Stimulated activated CD8-positive, alpha-beta memory T cell treated with anti-CD3 and anti-CD28 coated beads, Interleukin-7, amount 100 ng/mL, for 48 hours (primary cell): ENCODE data around the gene RGS11.

Source experiments
- DNase-seq, 2 donors: peaks; one replicate each; pipeline ENCODE4 v3.0.0-alpha.2; 2020; ENCODE audit warnings: low read depth in 1 of 2; ENCODE audit errors: extremely low read depth in 1 of 2

Gene RGS11

DNA sequence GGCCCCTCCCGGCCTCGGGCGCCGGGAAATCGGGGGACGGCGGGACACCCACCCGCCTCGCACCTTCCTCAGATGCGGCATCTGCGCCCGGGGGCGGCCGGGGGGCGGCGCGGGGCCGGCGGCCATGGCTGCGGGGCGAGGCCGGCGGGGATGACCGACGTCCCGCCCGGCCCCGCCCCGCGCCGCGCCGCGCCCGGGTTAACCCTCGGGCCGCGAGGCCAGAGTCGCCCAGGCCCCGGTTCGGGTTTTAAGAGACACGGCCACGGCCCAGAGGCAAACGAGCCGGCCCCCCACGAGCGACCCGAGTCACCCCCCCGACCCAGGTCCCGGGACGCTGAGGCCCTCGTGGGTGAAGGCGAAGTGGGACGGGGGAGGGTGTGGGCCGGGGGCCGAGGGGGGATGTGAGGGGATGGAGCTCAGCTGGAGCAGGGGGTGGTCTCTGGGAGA lies at the start of gene RGS11:
Gene RGS11 (minus strand): TSS at position 159 of the 447 bp plus-strand sequence. CDS start 33 bp downstream, at position 126.
- no peak for DNase-seq

DNA sequence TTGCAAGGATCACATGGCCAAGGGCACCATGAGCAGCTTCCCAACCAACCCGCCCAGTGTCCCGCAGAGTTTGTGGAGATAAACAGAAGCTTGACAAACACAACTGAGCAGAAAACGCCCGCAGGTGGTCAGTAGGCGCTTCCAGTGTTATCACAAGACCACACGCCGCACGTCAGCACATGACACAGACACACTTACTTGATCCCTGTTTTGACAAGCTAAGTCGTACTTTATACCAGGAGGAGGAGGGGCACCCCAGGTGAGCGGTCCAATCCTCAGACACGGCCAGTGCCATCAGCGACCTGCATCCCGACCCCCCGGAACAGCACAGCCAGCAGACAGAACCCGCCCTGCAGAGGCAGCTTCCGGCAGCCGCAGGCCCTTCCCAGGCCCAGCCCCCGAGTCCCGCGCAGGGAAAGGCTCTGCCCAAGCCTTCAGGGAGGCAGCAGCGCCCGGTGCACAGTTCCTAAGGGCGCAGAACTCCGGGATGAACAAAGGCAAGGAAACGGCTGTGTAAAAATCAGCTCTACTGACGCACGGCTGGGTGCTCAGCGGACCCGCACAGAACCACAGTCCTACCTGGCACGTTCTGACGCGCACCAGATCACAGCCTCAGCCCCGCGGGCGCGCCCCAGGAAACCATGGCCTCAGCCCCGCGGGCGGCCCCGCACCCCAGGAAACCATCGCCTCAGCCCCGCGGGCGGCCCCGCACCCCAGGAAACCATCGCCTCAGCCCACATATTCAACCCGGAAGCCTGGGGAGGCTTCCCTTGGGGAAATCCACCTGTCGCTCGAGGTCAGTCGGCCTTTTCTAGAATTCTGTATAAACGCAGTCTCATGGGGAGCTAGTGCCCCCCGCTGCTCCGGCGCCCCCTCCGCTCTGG lies 48.9 kb upstream of the RGS11 start:
- DNase-seq = peak in 1 of 2 donors; percentile 32

DNA sequence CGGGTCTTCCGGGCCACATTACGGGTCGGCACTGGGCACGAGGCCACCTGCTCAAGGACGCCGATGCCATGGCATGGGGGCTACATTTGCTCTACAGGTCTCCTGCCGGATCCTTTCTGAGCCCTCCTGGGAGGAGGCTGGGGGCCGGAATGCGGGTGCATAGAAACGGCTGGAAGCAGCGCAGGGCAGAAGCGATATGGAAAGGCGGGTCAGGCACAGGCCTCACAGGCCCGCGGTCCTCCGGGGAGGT lies 48.4 kb upstream of the RGS11 start:
- no peak for DNase-seq

DNA sequence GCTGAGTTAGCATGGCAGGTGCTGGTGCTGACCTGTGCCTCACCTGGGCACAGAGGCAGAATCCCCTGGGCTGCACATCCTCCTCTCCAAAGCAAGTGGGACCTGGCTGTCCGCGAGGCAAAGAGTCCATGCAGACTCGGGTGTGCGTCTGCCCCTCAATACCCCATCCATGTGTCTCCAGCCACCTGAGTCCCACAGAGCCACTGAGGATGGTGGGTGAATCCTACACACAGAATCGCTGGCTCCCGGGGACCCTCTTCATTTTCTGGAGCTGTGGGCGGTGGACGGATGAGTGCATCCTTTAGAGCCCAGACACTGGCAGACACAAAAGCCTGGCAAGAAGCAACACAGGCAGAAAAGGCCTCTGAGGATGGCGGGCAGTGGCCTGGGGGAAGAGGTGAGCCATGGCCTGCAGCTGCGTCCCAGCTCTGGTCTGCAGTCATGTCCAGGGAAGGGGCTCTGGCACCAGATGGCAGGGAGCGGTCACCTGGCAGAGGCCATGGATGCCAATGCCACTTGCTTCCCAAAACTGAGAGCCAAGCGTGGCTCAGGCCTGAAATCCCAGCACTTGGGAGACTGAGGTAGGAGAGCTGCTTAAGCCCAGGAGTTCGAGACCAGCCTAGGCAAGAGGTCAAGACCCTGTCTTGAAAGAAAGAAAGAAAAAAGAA lies 46.9 kb upstream of the RGS11 start:
- DNase-seq = no peak

DNA sequence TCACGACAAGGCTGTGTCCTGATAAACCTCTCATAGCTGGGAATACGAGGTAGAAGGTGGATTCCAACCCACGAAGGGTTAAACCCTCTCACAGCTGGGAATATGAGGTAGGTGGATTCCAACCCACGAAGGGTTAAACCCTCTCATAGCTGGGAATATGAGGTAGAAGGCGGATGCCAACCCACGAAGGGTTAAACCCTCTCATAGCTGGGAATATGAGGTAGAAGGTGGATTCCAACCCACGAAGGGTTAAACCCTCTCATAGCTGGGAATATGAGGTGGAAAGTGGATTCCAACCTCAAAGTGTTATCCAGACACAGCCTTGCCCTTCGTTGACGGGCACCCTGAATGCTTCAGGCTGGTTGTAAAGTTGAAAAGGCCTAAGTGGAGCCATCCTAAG lies 45.8 kb upstream of the RGS11 start:
- no peak for DNase-seq

DNA sequence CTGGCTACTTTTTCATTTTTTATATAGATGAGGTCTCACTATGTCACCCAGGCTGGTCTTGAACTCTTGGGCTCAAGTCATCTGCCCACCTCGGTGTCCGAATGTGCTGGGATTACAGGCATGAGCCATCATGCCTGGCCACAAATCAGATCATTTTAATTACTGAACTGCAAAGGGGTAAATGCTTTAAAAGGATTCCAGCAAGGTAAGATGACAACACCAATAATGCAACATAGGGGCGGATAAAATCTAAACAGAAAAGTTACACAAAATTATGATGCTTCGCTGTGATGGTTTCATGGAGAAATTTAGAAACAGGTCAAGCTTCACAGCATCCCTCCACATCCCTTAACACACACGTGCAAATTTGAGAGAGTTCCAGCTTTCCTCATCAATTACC lies 44.5 kb upstream of the RGS11 start:
- DNase-seq = no peak

DNA sequence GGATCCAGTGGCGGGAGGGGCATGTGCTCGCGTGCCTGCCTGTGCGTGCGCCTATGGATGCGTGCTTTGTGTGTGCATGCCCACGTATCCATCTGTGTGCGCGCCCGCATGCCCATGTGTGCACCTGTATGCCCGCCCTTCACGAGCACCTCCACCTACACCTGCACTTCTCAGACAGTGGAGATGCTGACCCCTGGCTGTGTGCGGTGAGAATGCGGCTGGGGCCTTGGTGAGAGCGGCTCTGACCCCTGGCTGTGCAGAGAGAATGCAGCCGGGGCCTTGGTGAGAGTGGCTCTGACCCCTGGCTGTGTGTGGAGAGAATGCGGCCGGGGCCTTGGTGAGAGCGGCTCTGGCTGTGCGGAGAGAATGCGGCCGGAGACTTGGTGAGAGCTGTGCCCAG lies 42.9 kb upstream of the RGS11 start:
- DNase-seq = no peak

DNA sequence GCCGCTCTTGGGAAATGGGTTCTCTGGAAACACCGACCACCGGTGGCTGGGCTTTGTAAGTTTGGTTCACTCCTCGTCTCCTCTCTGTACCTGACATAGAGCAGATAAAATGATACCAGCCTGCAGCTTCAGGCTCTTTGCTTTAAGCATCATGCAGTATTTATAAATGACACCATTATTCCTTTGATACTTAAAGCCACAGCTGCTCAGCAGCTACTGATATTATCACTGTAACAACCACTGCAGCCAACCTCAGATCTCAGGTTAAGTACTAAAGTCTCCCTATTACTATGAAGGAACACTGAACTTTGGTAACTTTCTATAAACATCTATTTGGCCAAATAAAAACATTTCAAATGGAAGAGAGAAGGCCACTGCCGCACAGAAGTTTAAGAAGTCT lies 41.8 kb upstream of the RGS11 start:
- no peak for DNase-seq

DNA sequence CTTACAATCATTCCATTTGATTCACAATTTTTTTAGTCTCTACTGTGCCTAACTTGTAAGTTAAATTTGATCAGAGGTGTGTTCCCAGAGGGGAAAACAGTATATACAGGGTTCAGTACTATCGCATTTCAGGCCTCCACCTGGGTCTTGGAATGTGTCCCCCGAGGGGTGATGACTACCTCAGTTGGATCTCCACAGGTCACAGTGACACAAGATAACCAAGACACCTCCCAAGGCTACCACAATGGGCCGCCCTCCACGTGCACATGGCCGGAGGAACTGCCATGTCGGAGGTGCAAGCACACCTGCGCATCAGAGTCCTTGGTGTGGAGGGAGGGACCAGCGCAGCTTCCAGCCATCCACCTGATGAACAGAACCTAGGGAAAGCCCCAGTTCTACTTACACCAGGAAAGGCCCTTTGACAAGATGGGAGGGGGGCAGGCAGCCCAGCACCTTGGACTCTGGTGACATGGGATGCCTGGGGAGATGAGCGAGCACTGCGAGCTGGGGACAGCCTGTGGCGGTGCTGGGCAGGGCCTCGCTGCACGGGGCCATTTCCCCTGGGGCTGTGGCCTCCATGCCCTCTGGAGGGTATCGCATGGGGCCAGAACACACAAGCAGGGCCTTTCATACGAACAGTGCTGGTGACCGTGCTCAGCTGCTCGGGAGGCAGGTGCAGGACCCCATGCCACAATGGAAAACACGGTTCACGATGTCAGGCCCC lies 41.2 kb upstream of the RGS11 start:
- no peak for DNase-seq

DNA sequence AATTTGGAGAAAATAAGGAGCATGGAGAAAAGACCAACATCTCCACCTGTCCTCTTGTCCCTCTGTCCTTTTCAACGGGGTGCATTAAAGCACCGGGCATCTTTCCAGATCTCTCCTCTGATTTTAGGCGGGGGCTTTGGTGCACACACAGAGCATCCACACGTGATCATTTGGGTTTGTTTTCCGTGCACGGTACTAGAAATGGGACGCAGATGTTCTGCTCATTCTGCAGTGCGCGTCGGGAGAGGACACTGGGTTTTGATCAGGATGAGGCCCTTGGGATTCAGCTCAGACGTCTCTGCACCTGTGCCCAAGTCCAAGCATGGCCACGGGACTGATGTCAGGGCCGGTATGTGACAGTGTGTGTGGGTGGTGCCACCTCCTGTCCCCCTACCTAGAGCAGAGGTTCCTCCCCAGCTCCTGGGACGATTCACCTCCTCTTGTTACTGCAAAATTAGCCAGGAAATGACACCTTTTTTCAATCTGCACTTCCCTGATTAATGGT lies 39.1 kb upstream of the RGS11 start:
- DNase-seq = no peak

DNA sequence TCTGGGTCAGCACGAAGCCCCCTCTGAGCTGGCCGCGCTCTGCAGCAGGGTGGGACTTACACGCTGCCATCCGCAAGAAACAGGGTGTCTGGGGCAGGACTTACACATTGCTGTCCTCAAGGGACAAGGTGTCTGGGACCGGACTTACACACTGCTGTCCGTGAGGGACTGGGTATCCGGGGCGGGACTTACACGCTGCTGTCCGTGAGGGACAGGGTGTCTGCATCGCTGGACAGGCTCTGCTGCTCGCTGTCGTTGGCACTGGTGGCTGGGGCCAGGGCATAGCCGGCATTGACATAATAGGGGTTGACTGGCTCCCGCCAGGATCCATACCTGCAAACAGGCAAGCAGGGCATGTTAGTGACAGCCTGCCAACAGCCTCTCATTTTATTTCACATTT lies 38.6 kb upstream of the RGS11 start:
- no peak for DNase-seq

DNA sequence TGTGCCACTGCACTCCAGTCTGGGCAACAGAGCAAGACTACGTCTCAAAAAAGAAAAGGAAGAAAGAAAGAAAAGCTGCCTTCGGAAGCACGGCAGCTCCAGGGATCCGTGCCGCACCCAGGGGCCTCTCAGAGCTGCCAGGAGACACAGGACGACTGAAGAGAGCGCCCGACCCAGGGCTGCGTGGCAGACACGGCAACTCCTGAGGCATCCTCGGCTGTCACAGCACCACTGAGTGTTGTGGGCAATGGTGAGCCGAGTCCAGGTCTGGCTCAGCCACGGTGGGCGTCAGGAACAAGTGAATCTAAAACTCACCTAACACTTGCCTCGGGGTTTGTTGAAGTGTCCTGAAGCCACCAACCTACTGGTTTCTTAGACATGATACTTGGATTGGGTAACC lies 36.0 kb upstream of the RGS11 start:
- DNase-seq = no peak

DNA sequence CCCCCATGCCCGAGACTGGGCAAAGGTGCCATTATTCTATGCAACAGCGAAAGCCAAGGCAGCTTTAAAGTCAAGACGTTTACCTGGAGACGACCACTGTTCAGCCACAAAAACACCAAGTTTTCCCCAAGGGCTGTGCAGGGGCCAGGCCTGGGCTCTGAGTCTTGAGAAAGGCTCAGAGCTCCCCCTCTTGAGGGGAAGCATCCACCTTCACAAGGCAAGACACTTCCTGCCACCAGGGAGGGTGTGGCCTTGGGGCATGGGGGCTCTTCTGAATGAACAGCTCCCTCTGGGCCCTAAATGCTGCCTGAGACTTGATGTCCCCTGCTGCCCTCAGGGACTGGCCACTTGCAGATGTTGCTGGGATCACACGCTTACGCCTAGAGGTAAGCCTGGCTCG lies 33.7 kb upstream of the RGS11 start:
- no peak for DNase-seq

DNA sequence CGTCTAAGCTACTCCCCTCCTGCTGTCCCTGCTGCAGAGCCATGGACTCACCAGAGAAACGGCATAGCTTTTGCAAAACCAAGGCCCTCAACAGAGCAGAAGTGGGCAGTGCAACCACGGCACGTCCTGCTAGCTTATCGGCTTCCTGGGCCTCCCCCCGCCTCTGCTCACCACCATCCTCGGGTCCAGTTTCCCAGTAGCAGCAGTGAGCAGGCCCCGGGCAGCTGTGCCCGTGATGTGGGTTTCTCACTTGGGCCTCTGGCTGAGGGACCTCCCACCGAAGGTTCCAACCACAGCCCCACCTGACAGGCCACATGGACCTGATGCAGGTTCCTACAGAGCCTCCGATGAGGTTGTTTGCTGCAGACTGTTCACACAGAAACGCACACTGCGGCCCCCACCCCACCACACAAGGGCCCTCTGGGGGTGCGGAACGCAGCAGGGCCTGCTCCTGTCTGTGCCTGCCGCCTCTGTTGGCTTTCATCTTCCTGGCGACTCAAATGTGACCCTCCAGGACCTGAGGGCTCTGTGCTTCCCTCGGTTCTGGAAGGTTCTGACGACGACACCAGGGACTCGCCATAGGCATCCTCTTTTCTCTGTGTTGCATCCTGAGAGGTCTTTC lies 32.1 kb upstream of the RGS11 start:
- no peak for DNase-seq

DNA sequence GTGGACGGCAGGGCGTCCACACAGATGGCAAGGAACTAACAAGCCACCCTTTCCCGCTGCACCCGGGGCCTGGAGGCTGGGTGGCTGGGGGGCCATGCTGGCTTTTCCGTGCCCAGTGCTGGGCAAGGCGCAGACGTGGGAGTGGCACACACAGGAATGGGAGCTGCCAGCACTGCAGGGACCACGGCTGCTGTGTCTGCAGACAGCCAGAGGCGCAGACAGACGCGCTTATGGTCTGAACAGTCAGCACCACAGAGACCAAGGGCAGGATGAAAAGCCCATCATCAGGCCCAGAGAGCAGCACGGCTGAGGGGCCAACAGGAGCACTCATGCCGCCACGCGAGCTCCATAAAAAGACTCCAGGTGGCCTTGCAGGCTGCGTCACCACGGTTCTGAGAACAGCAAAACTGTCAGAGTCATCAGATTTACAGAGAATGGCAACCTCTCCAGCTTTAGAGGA lies 31.2 kb upstream of the RGS11 start:
- DNase-seq = no peak

DNA sequence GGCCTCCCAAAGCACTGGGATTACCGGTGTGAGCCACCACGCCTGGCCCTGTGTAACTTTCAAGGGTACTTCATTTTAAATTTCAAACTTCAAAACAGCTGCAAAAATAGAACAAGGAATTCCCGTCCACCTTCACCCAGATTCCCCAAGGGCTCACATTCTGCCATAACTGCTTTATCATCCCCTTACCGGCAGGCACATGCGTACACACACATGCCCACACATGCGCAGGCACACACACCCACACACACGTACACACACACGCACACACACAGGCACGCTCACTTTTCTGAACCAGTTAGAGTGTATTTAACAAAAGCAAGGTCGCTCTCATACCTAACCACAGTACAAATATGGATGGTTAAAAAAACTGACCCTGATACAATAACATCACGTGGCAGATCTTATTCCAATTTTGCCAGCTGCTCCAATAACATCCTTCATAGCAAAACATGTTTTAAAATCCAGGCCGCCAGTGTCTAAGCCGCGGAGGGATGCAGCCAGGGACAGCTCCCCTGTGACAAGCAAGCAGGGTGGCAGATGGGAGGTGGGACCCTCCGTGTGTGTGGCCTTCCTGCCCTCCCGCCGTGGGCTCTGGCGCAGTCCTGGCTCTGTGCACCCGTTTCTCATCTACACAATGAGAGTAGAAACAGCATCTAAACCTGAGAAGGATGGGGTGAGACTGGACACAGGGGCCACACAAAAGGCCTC lies 30.3 kb upstream of the RGS11 start:
- DNase-seq = no peak

DNA sequence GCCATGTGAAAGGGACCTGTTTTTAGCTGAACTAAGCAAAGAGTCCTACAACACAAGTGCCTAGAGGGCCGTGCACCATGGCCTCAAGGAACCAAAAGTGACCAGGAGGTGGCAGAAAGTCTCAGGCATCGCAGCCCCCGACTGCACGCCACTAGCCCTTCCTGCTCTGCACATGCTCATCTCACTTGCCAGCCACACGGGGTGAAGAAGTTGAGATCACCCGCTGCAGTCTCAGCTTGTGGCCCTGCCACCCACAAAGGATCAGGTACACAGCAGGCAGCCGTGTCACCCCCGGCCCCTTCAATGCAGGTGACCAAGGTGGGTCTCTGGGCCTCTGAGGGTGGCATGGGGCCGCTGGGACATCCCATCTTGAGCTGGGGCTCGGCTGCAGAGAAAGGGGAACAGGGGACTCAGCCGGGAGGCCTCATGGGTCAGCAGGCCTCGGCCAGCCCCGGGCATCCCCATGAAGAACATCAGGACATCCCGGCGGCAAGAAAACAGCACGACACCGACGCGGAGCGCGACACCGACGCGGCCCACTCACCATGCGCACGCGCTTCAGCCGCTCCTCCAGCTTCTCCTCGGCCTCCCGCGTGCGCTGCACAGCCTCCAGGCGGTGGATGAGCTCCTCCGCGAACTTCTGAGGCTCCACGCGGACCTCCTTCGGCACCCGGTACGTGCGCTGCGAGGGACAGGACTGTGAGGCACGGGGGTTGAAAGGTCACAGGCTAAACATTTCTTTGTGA lies 28.2 kb upstream of the RGS11 start:
- DNase-seq = no peak

DNA sequence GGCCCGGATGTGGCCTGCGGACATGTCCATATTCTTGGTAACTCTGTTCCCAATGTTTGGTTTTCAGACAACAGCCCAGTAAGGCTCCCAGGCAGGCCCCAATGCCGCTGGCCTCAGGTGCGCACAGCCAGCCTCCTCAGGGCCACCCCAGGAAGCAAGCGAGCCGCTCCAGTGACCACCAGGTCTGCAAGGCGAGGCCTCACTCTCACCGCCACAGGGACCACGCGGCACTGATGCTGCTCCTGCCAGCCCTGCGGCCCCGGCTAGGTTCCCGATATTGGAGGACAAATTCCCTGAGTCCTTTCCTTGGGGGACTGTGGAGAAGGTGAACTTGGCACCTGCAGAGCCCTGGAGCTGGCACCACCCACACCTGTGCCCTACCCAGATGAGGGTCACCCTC lies 26.2 kb upstream of the RGS11 start:
- DNase-seq = no peak

DNA sequence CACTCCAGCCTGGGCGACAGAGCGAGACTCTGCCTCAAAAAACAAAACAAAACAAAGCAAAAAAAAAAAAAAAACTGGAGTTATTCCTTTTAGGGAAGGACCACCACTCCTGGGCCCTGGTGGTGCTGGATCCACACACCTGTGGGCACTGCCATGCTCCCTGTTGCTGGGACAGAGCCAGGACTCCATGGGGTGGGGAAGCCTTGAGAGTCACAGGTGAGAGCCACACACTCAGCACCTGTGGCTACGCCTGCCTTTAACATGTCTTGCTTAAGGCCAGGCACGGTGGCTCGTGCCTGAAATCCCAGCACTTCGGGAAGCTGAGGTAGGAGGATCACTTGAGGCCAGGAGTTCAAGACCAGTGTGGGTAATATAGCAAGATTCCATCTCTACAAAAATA lies 25.5 kb upstream of the RGS11 start:
- DNase-seq = no peak

DNA sequence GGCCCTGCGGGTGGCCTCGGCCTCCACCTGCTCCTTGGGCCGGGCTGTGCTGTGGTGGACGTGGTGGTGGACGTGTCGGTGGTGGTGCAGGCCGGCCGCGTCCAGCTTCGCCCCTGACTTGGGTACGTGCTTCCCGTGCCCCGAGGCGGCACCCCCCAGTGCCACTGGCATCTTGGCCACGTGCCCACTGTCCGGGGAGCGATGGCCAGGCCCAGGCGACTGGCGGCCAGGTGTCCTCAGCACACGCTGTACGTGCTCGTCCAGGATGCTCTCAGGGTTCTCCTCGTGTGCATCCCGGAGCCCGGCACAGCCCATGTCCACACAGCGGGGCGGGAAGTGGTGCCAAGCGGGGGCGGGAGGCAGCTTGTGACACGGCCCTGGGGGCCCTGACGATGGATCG lies 22.1 kb upstream of the RGS11 start:
- no peak for DNase-seq
